CD14-positive monocyte (primary cell): ENCODE results near the gene SCAF4. TPM values are rescaled to one million over a fixed set of nuclear protein-coding genes. Genes with fewer than 3 reads are reported as not detected.

Experiments
- DNase-seq, 3 donors: peaks; one replicate each; pipeline ENCODE4 v3.0.0-alpha.2; 2011 to 2022
- H2AFZ ChIP-seq: 2 replicates; pipeline ENCODE4 v1.6.0; 2012; ENCODE audit warnings: mild to moderate bottlenecking, low read depth, low read length, inconsistent platforms; ENCODE audit not compliant: insufficient read depth, poor library complexity, severe bottlenecking
- H3K27ac ChIP-seq, 2 donors: 1 replicate in 1 of 2; 2 replicates in 1 of 2; pipeline ENCODE4 v1.5.1; 2012 to 2013; ENCODE audit warnings: low read length in 2 of 2, control low read depth in 1 of 2, inconsistent platforms in 1 of 2, low read depth in 1 of 2, mild to moderate bottlenecking in 1 of 2
- H3K27me3 ChIP-seq, 2 donors: one replicate each; pipeline versions ENCODE4 v1.6.0 to v1.6.1; 2011 to 2013; ENCODE audit warnings: low read length in 2 of 2; ENCODE audit not compliant: control insufficient read depth in 2 of 2, insufficient read depth in 2 of 2
- H3K36me3 ChIP-seq, 2 donors: replicated peaks in 1 of 2; 1 replicate in 1 of 2; 2 replicates in 1 of 2; pipeline versions ENCODE4 v1.5.1 to v1.6.1; 2012 to 2013; ENCODE audit warnings: low read length in 2 of 2, control low read depth in 1 of 2, inconsistent platforms in 1 of 2, mild to moderate bottlenecking in 1 of 2; ENCODE audit not compliant: insufficient read depth in 2 of 2, control insufficient read depth in 1 of 2
- H3K4me1 ChIP-seq, 2 donors: 1 replicate in 1 of 2; 2 replicates in 1 of 2; pipeline versions ENCODE4 v1.5.1 to v1.6.1; 2012 to 2013; ENCODE audit warnings: low read length in 2 of 2, control low read depth in 1 of 2, inconsistent platforms in 1 of 2, mild to moderate bottlenecking in 1 of 2, moderate library complexity in 1 of 2; ENCODE audit not compliant: insufficient read depth in 2 of 2, control insufficient read depth in 1 of 2
- H3K4me2 ChIP-seq: replicated peaks from 2 replicates; pipeline ENCODE3; 2012; ENCODE audit warnings: low read length, moderate library complexity, mild to moderate bottlenecking; ENCODE audit not compliant: poor library complexity, severe bottlenecking; ENCODE audit errors: extremely low read depth
- H3K4me3 ChIP-seq, 3 experiments: fragments of 200-600 bp in 1 of 3; sonication (generic) in 1 of 3; replicated peaks in 1 of 3; 1 replicate in 2 of 3; 2 replicates in 1 of 3; pipeline ENCODE4 v1.5.1; 2011 to 2013; ENCODE audit warnings: low read length in 3 of 3, mild to moderate bottlenecking in 3 of 3, control low read depth in 2 of 3, low read depth in 2 of 3, inconsistent platforms in 1 of 3, moderate library complexity in 1 of 3
- H3K79me2 ChIP-seq: 2 replicates; pipeline ENCODE4 v1.6.0; 2012; ENCODE audit warnings: mild to moderate bottlenecking, control low read depth, inconsistent platforms, low read length, moderate library complexity; ENCODE audit not compliant: insufficient read depth
- H3K9ac ChIP-seq: 2 replicates; pipeline ENCODE4 v1.6.0; 2017; ENCODE audit warnings: low read length, mild to moderate bottlenecking; ENCODE audit not compliant: insufficient read depth, poor library complexity, severe bottlenecking
- H3K9me3 ChIP-seq, 2 donors: replicated peaks in 1 of 2; 1 replicate in 1 of 2; 2 replicates in 1 of 2; pipeline versions ENCODE4 v1.5.1 to v1.6.1; 2012 to 2013; ENCODE audit warnings: low read length in 2 of 2, control low read depth in 1 of 2; ENCODE audit not compliant: control insufficient read depth in 1 of 2, insufficient read depth in 1 of 2
- H4K20me1 ChIP-seq: 2 replicates; pipeline ENCODE4 v1.6.0; 2012; ENCODE audit warnings: mild to moderate bottlenecking, low read length, control low read depth, moderate library complexity; ENCODE audit not compliant: insufficient read depth
- H3K27ac Mint-ChIP-seq, 7 donors: one replicate each; pipeline ENCODE4 v1.8.0; 2020; ENCODE audit warnings: mild to moderate bottlenecking in 7 of 7, mixed read lengths in 7 of 7, moderate library complexity in 6 of 7, inconsistent platforms in 2 of 7
- H3K27me3 Mint-ChIP-seq, 3 donors: one replicate each; pipeline ENCODE4 v1.8.0; 2021 to 2022; ENCODE audit warnings: low read depth in 3 of 3, mild to moderate bottlenecking in 3 of 3, mixed read lengths in 3 of 3, moderate library complexity in 3 of 3, inconsistent platforms in 1 of 3
- H3K36me3 Mint-ChIP-seq, 2 donors: one replicate each; pipeline ENCODE4 v1.8.0; 2020; ENCODE audit warnings: mixed read lengths in 2 of 2, inconsistent platforms in 1 of 2, mild to moderate bottlenecking in 1 of 2
- H3K4me1 Mint-ChIP-seq: one replicate; pipeline ENCODE4 v1.8.0; 2020; ENCODE audit warnings: mild to moderate bottlenecking, mixed read lengths
- H3K4me3 Mint-ChIP-seq, 2 donors: one replicate each; pipeline ENCODE4 v1.8.0; 2020; ENCODE audit warnings: mild to moderate bottlenecking in 2 of 2, mixed read lengths in 2 of 2, moderate library complexity in 1 of 2
- H3K9me3 Mint-ChIP-seq, 7 donors: one replicate each; pipeline ENCODE4 v1.8.0; 2020 to 2022; ENCODE audit warnings: mixed read lengths in 7 of 7, mild to moderate bottlenecking in 6 of 7, moderate library complexity in 6 of 7, inconsistent platforms in 2 of 7
- WGBS: methylation state at CpG from one replicate; pipeline ENCODE4 v1.1.5; 2013; ENCODE audit warnings: missing lambda C conversion rate; ENCODE audit not compliant: insufficient coverage; 5-methylcytosine and 5-hydroxymethylcytosine counted together
- intact Hi-C, 2 donors: fragments of 100-400 bp; cut with micrococcal nuclease; formaldehyde crosslinking; loops; one replicate each; pipeline versions ENCODE4 v1.15.0 to v1.15.1; 2023
- polyA plus RNA-seq, 3 donors: library from polyadenylated mRNA; depleted of rRNA in 1 of 3; unstranded in 2 of 3; stranded (reverse) in 1 of 3; fragments of 300-500 nt in 2 of 3; fragments of >200 nt in 1 of 3; fragmentation: Illumina TruSeq in 2 of 3; gene quantifications; 1 replicate in 2 of 3; 2 replicates in 1 of 3; pipeline ENCODE4 v1.2.3, GENCODE V29; 2012 to 2021
- TF ChIP-seq, protein P1 (sequence below): fragments of 200-600 bp; IDR thresholded peaks from one replicate; pipeline ENCODE4 v1.8.0; 2022; ENCODE audit warnings: antibody characterized with exemption, mild to moderate bottlenecking

SCAF4 gene
- polyA plus RNA-seq, 3 donors: 4.6 to 28.7 (median 11.3) TPM

DNA sequence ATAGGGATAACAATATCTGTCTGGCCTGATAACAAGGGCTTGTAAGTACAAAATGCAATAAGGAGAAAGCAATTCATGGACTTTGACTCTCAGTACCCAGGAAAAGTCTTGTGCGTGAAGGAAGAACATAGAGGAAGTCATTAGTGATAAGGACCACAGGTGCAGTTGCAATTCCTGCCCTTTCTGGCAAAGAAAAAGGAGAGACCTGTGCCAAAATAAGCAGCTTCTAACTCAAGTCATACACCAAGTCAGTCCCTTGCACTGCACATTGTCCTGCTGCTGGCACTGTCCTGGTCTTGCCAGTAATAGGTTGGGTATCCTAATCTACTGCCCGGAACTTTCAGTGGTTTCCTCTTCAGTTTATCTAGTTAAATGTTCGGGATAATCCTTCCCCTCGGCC is 87.3 kb downstream of the SCAF4 start:
- no peaks in the 10 kb centered on the region for H3K36me3 Mint-ChIP-seq
- TF ChIP-seq, protein P1, sequence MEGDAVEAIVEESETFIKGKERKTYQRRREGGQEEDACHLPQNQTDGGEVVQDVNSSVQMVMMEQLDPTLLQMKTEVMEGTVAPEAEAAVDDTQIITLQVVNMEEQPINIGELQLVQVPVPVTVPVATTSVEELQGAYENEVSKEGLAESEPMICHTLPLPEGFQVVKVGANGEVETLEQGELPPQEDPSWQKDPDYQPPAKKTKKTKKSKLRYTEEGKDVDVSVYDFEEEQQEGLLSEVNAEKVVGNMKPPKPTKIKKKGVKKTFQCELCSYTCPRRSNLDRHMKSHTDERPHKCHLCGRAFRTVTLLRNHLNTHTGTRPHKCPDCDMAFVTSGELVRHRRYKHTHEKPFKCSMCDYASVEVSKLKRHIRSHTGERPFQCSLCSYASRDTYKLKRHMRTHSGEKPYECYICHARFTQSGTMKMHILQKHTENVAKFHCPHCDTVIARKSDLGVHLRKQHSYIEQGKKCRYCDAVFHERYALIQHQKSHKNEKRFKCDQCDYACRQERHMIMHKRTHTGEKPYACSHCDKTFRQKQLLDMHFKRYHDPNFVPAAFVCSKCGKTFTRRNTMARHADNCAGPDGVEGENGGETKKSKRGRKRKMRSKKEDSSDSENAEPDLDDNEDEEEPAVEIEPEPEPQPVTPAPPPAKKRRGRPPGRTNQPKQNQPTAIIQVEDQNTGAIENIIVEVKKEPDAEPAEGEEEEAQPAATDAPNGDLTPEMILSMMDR: no peak
- Histone ChIP-seq H3K27me3 (no peaks in the 10 kb centered on the region), H4K20me1 (no peaks in the 10 kb centered on the region), H3K79me2 (no peaks in the 10 kb centered on the region), H3K9ac (no peak overlapping the region), H3K27ac (no peak overlapping the region), H3K4me2 (no peak overlapping the region), H3K4me1 (no peaks in the 10 kb centered on the region), H3K36me3 (no peaks in the 10 kb centered on the region), H3K9me3 (peaks cover 0 to 9% of the 10 kb centered on the region in 2 donors), H3K4me3 (no peak overlapping the region), H2AFZ (no peak overlapping the region)
- no peaks in the 10 kb centered on the region for H3K4me1 Mint-ChIP-seq
- intact Hi-C loops: no loop called here
- no peak overlapping the region for H3K27ac Mint-ChIP-seq
- H3K27me3 Mint-ChIP-seq: peaks cover 0 to 2% (median 2%) of the 10 kb centered on the region in 3 donors
- DNase-seq: no peak
- no peak overlapping the region for H3K4me3 Mint-ChIP-seq
- H3K9me3 Mint-ChIP-seq: peaks cover 1 to 20% (median 7%) of the 10 kb centered on the region in 7 donors
- no CpG with 5 or more reads among the region's 4 CpGs for WGBS

DNA sequence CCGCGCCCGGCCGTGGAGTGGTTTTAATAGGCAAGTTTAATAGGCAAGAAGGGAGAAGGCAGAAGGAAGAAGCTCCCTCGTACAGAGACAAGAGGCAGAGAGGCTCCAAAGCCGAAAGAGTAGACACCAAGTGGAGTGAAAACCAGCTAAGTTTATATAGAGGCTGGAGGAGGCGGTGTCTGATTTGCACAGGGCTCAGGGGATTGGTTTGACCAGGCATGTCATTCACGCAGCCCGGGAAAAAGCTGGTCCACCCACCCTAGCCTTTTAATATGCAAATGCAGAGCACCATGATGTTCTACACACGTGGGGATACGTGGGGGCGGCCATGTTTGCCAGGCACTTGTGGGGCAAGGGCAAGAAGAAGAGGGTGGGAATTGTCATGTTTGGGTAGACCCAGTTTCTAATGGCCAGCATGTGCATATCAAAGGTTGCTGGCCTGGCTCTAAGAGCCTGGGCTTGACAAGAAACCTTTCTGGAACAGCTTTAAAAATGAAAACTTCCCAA is 90.4 kb downstream of the SCAF4 start:
- H3K9ac ChIP-seq: no peak overlapping the region
- H3K4me1 ChIP-seq: no peaks in the 10 kb centered on the region
- H3K4me3 ChIP-seq: no peak overlapping the region
- no peaks in the 10 kb centered on the region for H3K36me3 ChIP-seq
- intact Hi-C loops: no loop called here
- no peak overlapping the region for H3K27ac ChIP-seq
- no peak overlapping the region for H3K27ac Mint-ChIP-seq
- H2AFZ ChIP-seq: no peak overlapping the region
- no peaks in the 10 kb centered on the region for H3K4me1 Mint-ChIP-seq
- H3K9me3 Mint-ChIP-seq: peaks cover 8 to 27% (median 16%) of the 10 kb centered on the region in 7 donors
- H3K27me3 ChIP-seq: no peaks in the 10 kb centered on the region
- H3K9me3 ChIP-seq: peaks cover 0 to 23% of the 10 kb centered on the region in 2 donors
- DNase-seq: no peak
- H3K4me2 ChIP-seq: no peak overlapping the region
- TF ChIP-seq, protein P1: no peak
- WGBS: 96% methylated on average over 11 of the region's 12 CpGs
- H3K4me3 Mint-ChIP-seq: no peak overlapping the region
- H3K79me2 ChIP-seq: no peaks in the 10 kb centered on the region
- peaks cover 0 to 3% of the 10 kb centered on the region in 2 donors for H3K36me3 Mint-ChIP-seq
- H4K20me1 ChIP-seq: no peaks in the 10 kb centered on the region
- H3K27me3 Mint-ChIP-seq: no peaks in the 10 kb centered on the region
